Gastroesophageal sphincter (tissue), 3 donors: ENCODE data around the gene XAGE1A.
"Not testable (repeated sequence)": the region's sequence is repeated elsewhere in the genome, so short reads cannot be mapped to it uniquely, and the experiment has no call there.

Experiments used
- CTCF ChIP-seq, 4 experiments: fragments of 200-600 bp in 2 of 4; fragments of 450-650 bp in 2 of 4; sonication (generic) in 1 of 4; IDR thresholded peaks; one replicate each; pipeline ENCODE4 v1.5.1; 2017 to 2019; ENCODE audit warnings: antibody characterized with exemption in 4 of 4, mild to moderate bottlenecking in 2 of 4, moderate library complexity in 2 of 4
- EP300 ChIP-seq: sonication (generic); formaldehyde crosslinking; IDR thresholded peaks from one replicate; pipeline ENCODE4 v1.6.1; 2017; ENCODE audit warnings: antibody characterized with exemption, mild to moderate bottlenecking
- POLR2A ChIP-seq, 2 donors: fragments of 450-650 bp; IDR thresholded peaks; one replicate each; pipeline ENCODE4 v1.6.1; 2017; ENCODE audit warnings: antibody characterized with exemption in 2 of 2, mild to moderate bottlenecking in 2 of 2, moderate library complexity in 1 of 2

- TF ChIP-seq EP300; CTCF (IDR thresholded peaks at IDR 0.05); POLR2A (IDR thresholded peaks at IDR 0.05): not testable (repeated sequence)
Observed at GRCh38 chrX:52452031-52452430, 43.6 kb upstream of the XAGE1A start.
